BLaER1 (cell line): Measurements from ENCODE around the gene PNISR.
"Not testable (repeated sequence)": the region's sequence is repeated elsewhere in the genome, so short reads cannot be mapped to it uniquely, and the experiment has no call there.

ENCODE experiments used
- H3K27ac ChIP-seq: shearing (Covaris generic); formaldehyde crosslinking; 2 replicates; pipeline ENCODE4 v1.8.1; 2022
- H3K27me3 ChIP-seq: shearing (Covaris generic); formaldehyde crosslinking; 2 replicates; pipeline ENCODE4 v1.8.1; 2022
- H3K36me3 ChIP-seq: shearing (Covaris generic); formaldehyde crosslinking; 2 replicates; pipeline ENCODE4 v1.8.1; 2022
- H3K4me1 ChIP-seq: shearing (Covaris generic); formaldehyde crosslinking; 2 replicates; pipeline ENCODE4 v1.8.1; 2022
- H3K4me2 ChIP-seq: shearing (Covaris generic); formaldehyde crosslinking; 2 replicates; pipeline ENCODE4 v1.8.1; 2022
- H3K4me3 ChIP-seq: shearing (Covaris generic); formaldehyde crosslinking; 2 replicates; pipeline ENCODE4 v1.8.1; 2022
- H3K9ac ChIP-seq: shearing (Covaris generic); formaldehyde crosslinking; 2 replicates; pipeline ENCODE4 v1.8.1; 2022
- H3K9me3 ChIP-seq: shearing (Covaris generic); formaldehyde crosslinking; 2 replicates; pipeline ENCODE4 v1.8.1; 2022
- H4K20me1 ChIP-seq: shearing (Covaris generic); formaldehyde crosslinking; 2 replicates; pipeline ENCODE4 v1.8.1; 2022
- Cebpa-rat ChIP-seq: shearing (Covaris generic); IDR thresholded peaks from 2 replicates; pipeline ENCODE4 v1.8.1; 2022

PNISR gene, protein sequence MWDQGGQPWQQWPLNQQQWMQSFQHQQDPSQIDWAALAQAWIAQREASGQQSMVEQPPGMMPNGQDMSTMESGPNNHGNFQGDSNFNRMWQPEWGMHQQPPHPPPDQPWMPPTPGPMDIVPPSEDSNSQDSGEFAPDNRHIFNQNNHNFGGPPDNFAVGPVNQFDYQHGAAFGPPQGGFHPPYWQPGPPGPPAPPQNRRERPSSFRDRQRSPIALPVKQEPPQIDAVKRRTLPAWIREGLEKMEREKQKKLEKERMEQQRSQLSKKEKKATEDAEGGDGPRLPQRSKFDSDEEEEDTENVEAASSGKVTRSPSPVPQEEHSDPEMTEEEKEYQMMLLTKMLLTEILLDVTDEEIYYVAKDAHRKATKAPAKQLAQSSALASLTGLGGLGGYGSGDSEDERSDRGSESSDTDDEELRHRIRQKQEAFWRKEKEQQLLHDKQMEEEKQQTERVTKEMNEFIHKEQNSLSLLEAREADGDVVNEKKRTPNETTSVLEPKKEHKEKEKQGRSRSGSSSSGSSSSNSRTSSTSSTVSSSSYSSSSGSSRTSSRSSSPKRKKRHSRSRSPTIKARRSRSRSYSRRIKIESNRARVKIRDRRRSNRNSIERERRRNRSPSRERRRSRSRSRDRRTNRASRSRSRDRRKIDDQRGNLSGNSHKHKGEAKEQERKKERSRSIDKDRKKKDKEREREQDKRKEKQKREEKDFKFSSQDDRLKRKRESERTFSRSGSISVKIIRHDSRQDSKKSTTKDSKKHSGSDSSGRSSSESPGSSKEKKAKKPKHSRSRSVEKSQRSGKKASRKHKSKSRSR

DNA sequence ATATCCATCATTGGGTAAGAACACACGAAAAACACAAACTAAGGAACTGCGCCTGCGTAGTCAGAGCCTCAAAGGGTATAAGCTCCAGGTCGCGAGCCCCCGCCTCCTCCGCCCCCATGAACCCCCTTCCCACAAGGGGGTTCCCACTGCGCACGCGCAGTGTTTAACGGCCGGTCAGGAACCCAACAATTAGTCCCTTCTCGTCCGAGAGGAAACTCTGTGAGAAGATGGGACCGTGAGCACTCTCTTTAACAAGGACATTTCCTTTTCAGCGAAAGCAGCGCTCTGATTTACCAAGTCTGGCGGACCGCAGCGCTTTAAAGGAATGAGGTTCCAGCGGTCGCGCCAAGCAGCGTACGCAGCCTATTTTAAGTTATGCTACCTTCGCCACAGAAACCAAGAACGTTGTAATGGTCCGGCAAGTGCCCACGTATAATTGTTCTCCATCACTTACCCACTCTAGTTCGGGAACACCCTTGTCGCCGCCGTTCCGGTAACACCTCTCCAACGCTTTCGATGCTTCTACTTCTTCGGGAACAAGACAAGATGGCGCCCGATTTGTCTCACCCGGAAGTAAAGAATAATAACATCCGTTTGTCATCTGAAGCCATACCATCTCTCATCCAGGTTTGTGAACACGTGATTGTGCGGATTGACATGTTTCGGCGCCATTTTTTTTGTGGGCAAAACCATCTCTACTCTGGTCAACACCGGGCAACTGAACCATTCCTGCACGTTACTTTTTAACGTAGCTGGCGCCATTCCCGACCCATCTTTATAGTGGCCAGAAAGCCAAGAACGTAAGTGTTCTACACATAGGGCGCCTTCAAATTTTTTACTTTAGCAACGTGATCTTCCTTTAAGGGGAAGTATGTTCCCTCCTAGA lies at the start of gene PNISR:
Gene PNISR (minus strand): TSS at position 548 of the 886 bp plus-strand sequence. CDS start 10,649 bp downstream, outside the sequence.
- Histone ChIP-seq H3K9me3 (no peaks in the 10 kb centered on the region), H4K20me1 (peaks cover 47% of the 10 kb centered on the region), H3K4me1 (peaks cover 39% of the 10 kb centered on the region), H3K27ac (peak within 1 kb of the TSS; percentile 93), H3K27me3 (no peaks in the 10 kb centered on the region), H3K9ac (peak within 1 kb of the TSS; percentile 89), H3K4me3 (peak within 1 kb of the TSS; percentile 73), H3K4me2 (peak within 1 kb of the TSS; percentile 89), H3K36me3 (peaks cover 24% of the 10 kb centered on the region)
- TF ChIP-seq Cebpa-rat = no peak

DNA sequence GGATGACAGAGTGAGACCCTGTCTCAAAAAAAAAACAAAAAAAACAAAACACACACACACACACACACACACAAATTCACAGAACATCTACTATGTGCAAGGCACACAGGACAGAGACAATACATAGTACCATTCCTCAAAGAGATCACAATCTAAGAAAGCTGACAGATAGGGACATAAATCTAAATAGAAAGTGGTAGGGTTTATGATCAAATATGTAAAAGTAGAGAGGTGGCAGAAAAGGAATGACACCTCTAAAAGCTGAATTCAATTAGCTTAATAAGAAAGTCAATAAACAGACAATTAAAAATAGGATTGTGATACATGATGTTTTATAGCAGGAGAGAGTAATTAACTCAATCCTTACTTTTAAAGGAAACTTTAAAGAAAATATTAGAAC lies 48.6 kb upstream of the PNISR start:
- no peak overlapping the region for H3K4me2 ChIP-seq
- no peak overlapping the region for H3K9ac ChIP-seq
- H3K36me3 ChIP-seq = peaks cover 42% of the 10 kb centered on the region; the same call in 1 of the 2 replicates
- no peak for TF ChIP-seq Cebpa-rat
- no peaks in the 10 kb centered on the region for H3K27me3 ChIP-seq
- H4K20me1 ChIP-seq = no peaks in the 10 kb centered on the region
- no peak overlapping the region for H3K4me3 ChIP-seq
- H3K27ac ChIP-seq = no peak overlapping the region
- H3K4me1 ChIP-seq = no peaks in the 10 kb centered on the region
- no peaks in the 10 kb centered on the region for H3K9me3 ChIP-seq

DNA sequence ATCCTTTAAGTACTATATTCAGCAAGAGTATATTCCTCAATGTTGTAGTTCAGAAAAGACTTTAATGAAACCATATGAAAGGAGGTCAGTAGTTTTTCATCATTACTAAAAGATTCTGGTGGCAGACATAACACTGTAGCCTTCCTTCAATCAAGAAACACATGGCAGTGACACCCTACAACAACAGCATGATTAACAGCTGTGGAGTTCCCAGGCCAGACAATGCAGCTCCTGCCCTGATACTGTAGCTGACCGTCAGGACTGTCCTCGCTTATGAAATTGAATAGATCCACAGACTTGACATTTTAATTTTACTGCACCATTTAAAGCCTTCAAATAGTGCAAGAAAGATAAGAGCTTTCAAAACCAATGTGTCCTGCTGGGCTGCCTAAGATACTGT lies 46.5 kb upstream of the PNISR start:
- TF ChIP-seq Cebpa-rat = no peak
- Histone ChIP-seq H3K27me3 (no peaks in the 10 kb centered on the region), H3K36me3 (peaks cover 29% of the 10 kb centered on the region; the same call in 1 of the 2 replicates), H3K9me3 (no peaks in the 10 kb centered on the region), H3K9ac (no peak overlapping the region), H4K20me1 (no peaks in the 10 kb centered on the region), H3K4me3 (no peak overlapping the region), H3K27ac (no peak overlapping the region), H3K4me2 (no peak overlapping the region), H3K4me1 (no peaks in the 10 kb centered on the region)

DNA sequence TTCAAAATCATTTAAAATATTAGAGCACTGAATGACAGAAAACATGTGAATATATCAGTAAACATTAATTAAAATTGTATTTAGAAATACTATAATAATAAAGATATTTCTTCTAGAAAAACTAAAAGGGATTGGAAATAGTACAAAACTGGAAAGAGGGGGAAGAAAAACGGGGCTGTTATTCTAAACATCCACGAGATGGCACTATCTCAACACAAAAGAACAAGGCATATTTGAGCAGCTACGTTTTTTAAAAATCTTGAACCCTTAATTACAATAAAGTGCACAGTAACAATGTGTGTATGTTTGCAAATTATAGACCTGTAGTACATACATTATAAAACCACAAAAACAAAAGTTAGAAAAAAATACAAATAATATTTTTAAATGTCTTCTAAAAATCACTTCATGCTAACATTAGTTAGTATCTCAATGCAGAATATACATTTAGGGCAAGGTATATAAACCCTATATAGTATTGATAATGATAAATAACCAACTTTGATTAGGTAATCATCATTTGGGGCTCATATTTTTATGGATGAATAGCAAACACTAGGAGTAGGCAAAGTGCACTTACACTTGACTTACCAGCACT lies 42.5 kb upstream of the PNISR start:
- H3K9ac ChIP-seq = no peak overlapping the region
- no peak for TF ChIP-seq Cebpa-rat
- H3K36me3 ChIP-seq = peaks cover 6% of the 10 kb centered on the region; the same call in 1 of the 2 replicates
- H3K9me3 ChIP-seq = no peaks in the 10 kb centered on the region
- no peaks in the 10 kb centered on the region for H3K4me1 ChIP-seq
- H3K4me2 ChIP-seq = no peak overlapping the region
- H3K27me3 ChIP-seq = no peaks in the 10 kb centered on the region
- H3K27ac ChIP-seq = no peak overlapping the region
- no peaks in the 10 kb centered on the region for H4K20me1 ChIP-seq
- H3K4me3 ChIP-seq = no peak overlapping the region

DNA sequence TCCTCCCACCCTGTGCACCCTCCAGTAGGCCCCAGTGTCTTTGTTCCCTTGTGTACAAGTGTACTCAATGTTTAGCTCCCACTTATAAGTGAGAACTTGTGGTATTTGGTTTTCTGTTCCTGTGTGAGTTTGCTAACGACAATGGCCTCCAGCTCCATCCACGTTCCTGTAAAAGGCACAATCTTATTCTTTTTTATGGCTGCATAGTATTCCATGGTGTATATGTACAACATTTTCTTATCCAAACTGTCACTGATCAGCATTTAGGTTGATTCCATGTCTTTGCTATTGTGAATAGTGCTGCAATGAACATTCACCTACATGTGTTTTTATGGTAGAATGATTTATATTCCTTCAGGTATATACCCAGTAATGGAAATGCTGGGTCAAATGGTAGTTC lies 34.0 kb upstream of the PNISR start:
- not testable (repeated sequence) for H3K9ac ChIP-seq, H3K4me1 ChIP-seq, H3K27me3 ChIP-seq, H4K20me1 ChIP-seq, H3K27ac ChIP-seq, H3K4me3 ChIP-seq, H3K4me2 ChIP-seq, H3K9me3 ChIP-seq
- peaks cover 18% of the 10 kb centered on the region for H3K36me3 ChIP-seq

DNA sequence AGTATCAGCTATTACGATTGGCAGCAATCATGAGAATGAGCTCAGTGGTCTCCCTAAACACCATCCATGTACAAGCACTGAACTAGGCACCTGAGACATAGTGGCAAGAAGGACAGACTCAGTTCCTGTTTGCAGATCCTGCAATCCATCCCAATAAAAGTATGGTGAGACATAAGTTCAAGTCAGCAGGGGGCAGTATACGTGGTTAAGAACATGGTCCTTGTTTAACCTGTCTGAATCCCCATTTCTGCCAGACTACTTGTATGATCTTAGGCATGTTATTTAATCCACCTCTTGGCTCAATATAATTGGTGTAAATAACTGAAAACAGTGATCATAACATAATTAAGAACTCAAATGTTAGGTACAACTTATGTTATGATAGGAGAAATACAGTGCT lies 33.2 kb upstream of the PNISR start:
- H3K27me3 ChIP-seq = no peaks in the 10 kb centered on the region

DNA sequence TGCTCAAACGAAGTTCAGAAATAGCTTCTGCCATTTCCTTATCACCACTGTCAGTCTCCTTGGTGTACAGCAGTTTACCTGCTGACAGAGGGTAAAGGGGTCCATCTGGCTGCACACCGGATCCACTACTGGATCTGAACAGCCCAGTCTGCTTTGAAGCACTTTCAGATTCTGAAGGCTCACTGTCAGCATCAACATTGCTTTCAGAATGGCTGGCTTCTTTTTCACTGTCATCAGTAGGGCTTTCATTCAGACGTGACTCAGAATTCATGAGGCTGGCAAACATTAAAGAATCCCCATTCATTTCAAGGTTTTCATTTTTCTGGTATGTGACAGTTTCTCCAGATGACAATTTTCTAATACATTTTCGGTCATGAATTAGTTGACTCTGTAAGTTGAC lies 21.0 kb upstream of the PNISR start:
- Histone ChIP-seq H3K9me3 (peaks cover 12% of the 10 kb centered on the region; the same call in 1 of the 2 replicates), H3K27me3 (no peaks in the 10 kb centered on the region), H4K20me1 (no peaks in the 10 kb centered on the region), H3K36me3 (peaks cover 31% of the 10 kb centered on the region), H3K4me3 (no peak overlapping the region), H3K9ac (no peak overlapping the region), H3K4me1 (no peaks in the 10 kb centered on the region), H3K4me2 (no peak overlapping the region), H3K27ac (no peak overlapping the region)
- no peak for TF ChIP-seq Cebpa-rat

More for the DNA sequence above, 33.2 kb upstream of the PNISR start:
- no peak overlapping the region for H3K27ac ChIP-seq
- peaks cover 18% of the 10 kb centered on the region for H3K36me3 ChIP-seq
- no peaks in the 10 kb centered on the region for H4K20me1 ChIP-seq
- H3K4me2 ChIP-seq = no peak overlapping the region
- H3K9me3 ChIP-seq = peaks cover 4% of the 10 kb centered on the region; the same call in 1 of the 2 replicates
- no peak for TF ChIP-seq Cebpa-rat
- no peak overlapping the region for H3K4me3 ChIP-seq
- H3K9ac ChIP-seq = no peak overlapping the region
- H3K4me1 ChIP-seq = no peaks in the 10 kb centered on the region

DNA sequence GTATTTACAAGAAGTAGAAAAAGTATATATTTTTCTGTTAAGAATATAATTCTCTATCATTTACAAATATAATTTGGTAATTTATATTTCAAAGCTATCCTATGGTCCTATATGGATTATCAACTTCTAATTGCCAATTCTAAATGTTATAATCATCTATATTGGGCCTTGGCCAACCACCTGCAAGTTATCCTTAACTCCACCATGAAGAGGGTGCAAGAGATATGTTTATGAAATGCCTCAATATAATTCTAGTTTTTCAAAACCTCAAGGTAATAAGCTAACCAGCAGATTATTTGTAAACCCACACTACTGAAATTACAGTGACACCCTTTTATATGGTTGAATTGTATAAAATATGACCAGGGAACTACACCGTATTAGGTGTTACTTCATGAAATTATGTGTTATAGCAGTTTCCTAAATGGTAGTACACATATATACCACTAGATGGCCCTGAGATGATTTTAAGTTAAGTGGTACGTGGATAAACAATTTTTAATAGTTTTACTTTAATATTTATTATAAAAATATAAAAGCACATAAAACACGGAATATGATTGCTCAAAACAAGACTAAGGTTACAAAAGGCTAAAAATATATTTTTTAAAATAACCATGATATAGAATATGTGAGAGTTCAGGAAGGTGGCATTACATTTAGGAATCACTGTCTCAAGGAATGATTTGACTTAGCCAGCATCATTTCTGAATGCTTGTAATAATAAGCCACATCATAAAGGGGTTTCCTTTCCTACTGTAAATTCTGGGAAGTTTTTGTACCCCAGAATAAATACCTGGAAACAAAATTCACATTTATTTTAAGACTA lies 9.8 kb upstream of the PNISR start:
- TF ChIP-seq Cebpa-rat = no peak
- peaks cover 34% of the 10 kb centered on the region; the same call in 1 of the 2 replicates for H3K36me3 ChIP-seq
- H3K4me3 ChIP-seq = no peak overlapping the region

More for the DNA sequence above, 9.8 kb upstream of the PNISR start:
- no peaks in the 10 kb centered on the region for H4K20me1 ChIP-seq
- no peaks in the 10 kb centered on the region for H3K9me3 ChIP-seq
- no peak overlapping the region for H3K9ac ChIP-seq
- peaks cover 4% of the 10 kb centered on the region; the same call in 1 of the 2 replicates for H3K4me1 ChIP-seq
- H3K27me3 ChIP-seq = no peaks in the 10 kb centered on the region
- H3K4me2 ChIP-seq = no peak overlapping the region
- H3K27ac ChIP-seq = no peak overlapping the region
